ENCODE measurements around the gene TPM3. TPM values are rescaled to one million over a fixed set of nuclear protein-coding genes. Genes with fewer than 3 reads are reported as not detected.

TPM3 gene
- total and polyA plus RNA-seq, 2 donors (not counting 1 experiment from before 2014, with no cell fraction given): 186 to 300 TPM

GRCh38 chr1:154145986-154146385 lies 45.9 kb downstream of the TPM3 start:
- peak; percentile 60 for TF ChIP-seq CTCF (IDR thresholded peaks at IDR 0.05)
- TF ChIP-seq EZH2 (IDR thresholded peaks at IDR 0.05; ENCODE audit: borderline replicate concordance, insufficient read depth, low read depth, low read length, poor library complexity, severe bottlenecking): no peak
- Mint-ChIP-seq H3K4me1 (peaks cover 3% of the 10 kb centered on the region), H3K9me3 (ENCODE audit: insufficient read depth) (no peaks in the 10 kb centered on the region), H3K27ac (no peak overlapping the region), H3K4me3 (no peak overlapping the region), H3K27me3 (no peaks in the 10 kb centered on the region)
- Histone ChIP-seq H3K36me3 (replicated peaks in 1 of 2; ENCODE audit: control extremely low read depth in 1 of 2, control insufficient read depth in 1 of 2, extremely low read depth in 1 of 2, insufficient read depth in 2 of 2, low read length in 1 of 2) (no peaks in the 10 kb centered on the region), H3K4me1 (ENCODE audit: control insufficient read depth in 2 of 2, insufficient read depth in 2 of 2, low read length in 2 of 2) (no peaks in the 10 kb centered on the region), H3K27me3 (replicated peaks in 1 of 4; ENCODE audit: control extremely low read depth in 1 of 4, control insufficient read depth in 3 of 4, insufficient read depth in 4 of 4, low read length in 3 of 4) (no peaks in the 10 kb centered on the region), H3K9me3 (ENCODE audit: control extremely low read depth in 1 of 3, control insufficient read depth in 2 of 3, insufficient read depth in 1 of 3, low read length in 2 of 3) (no peaks in the 10 kb centered on the region), H3K4me2 (replicated peaks; ENCODE audit: low read depth, low read length, poor library complexity, severe bottlenecking) (no peak overlapping the region), H3K9ac (ENCODE audit: low read length) (no peak overlapping the region), H3K4me3 (ENCODE audit: control extremely low read depth in 1 of 5, extremely low read depth in 1 of 5, insufficient read depth in 1 of 5, low read depth in 2 of 5, low read length in 4 of 5) (no peak overlapping the region), H3K79me2 (ENCODE audit: control insufficient read depth, insufficient read depth, low read length) (no peaks in the 10 kb centered on the region), H3K27ac (ENCODE audit: low read length in 2 of 2) (no peak overlapping the region), H2AFZ (ENCODE audit: insufficient read depth, low read depth, low read length, poor library complexity, severe bottlenecking) (no peak overlapping the region), H4K20me1 (ENCODE audit: control insufficient read depth, insufficient read depth, low read length, poor library complexity, severe bottlenecking) (no peaks in the 10 kb centered on the region)
- intact Hi-C loops (cut with micrococcal nuclease): no loop called here
- ATAC-seq (ENCODE audit: low read depth) (no peak), DNase-seq (no peak)
- ChIA-PET CTCF (interaction anchor here (0.7 kb wide), 1 partner anchor 85 kb away, joined by 3 read pairs; no protein-coding TSS in a partner anchor), POLR2A (no interaction called here)
- WGBS (ENCODE audit: insufficient coverage): no CpG with 5 or more reads among the region's 2 CpGs

- Mint-ChIP-seq H3K4me3 (no peak overlapping the region), H3K4me1 (no peaks in the 10 kb centered on the region), H3K9me3 (ENCODE audit: insufficient read depth) (no peaks in the 10 kb centered on the region), H3K27ac (no peak overlapping the region), H3K27me3 (no peaks in the 10 kb centered on the region)
- H3K9me3 ChIP-seq (ENCODE audit: control extremely low read depth in 1 of 3, control insufficient read depth in 2 of 3, insufficient read depth in 1 of 3, low read length in 2 of 3): no peaks in the 10 kb centered on the region
- H3K9ac ChIP-seq (ENCODE audit: low read length): no peak overlapping the region
- no peaks in the 10 kb centered on the region for H4K20me1 ChIP-seq (ENCODE audit: control insufficient read depth, insufficient read depth, low read length, poor library complexity, severe bottlenecking)
- WGBS (ENCODE audit: insufficient coverage): 95% methylated on average over 6 of the region's 6 CpGs
- no peaks in the 10 kb centered on the region for H3K79me2 ChIP-seq (ENCODE audit: control insufficient read depth, insufficient read depth, low read length)
- TF ChIP-seq EZH2 (IDR thresholded peaks at IDR 0.05; ENCODE audit: borderline replicate concordance, insufficient read depth, low read depth, low read length, poor library complexity, severe bottlenecking) (no peak), CTCF (IDR thresholded peaks at IDR 0.05) (no peak)
- H3K4me3 ChIP-seq (ENCODE audit: control extremely low read depth in 1 of 5, extremely low read depth in 1 of 5, insufficient read depth in 1 of 5, low read depth in 2 of 5, low read length in 4 of 5): no peak overlapping the region
- no peak overlapping the region for H2AFZ ChIP-seq (ENCODE audit: insufficient read depth, low read depth, low read length, poor library complexity, severe bottlenecking)
- ChIA-PET CTCF (no interaction called here), POLR2A (no interaction called here)
- ATAC-seq (ENCODE audit: low read depth): no peak
- H3K4me2 ChIP-seq (replicated peaks; ENCODE audit: low read depth, low read length, poor library complexity, severe bottlenecking): no peak overlapping the region
- no peak overlapping the region for H3K27ac ChIP-seq (ENCODE audit: low read length in 2 of 2)
- H3K27me3 ChIP-seq (replicated peaks in 1 of 4; ENCODE audit: control extremely low read depth in 1 of 4, control insufficient read depth in 3 of 4, insufficient read depth in 4 of 4, low read length in 3 of 4): no peaks in the 10 kb centered on the region
- no peaks in the 10 kb centered on the region for H3K4me1 ChIP-seq (ENCODE audit: control insufficient read depth in 2 of 2, insufficient read depth in 2 of 2, low read length in 2 of 2)
- intact Hi-C loops (cut with micrococcal nuclease): no loop called here
- H3K36me3 ChIP-seq (replicated peaks in 1 of 2; ENCODE audit: control extremely low read depth in 1 of 2, control insufficient read depth in 1 of 2, extremely low read depth in 1 of 2, insufficient read depth in 2 of 2, low read length in 1 of 2): no peaks in the 10 kb centered on the region
- no peak for DNase-seq
Measured at GRCh38 chr1:154142358-154142757, 49.5 kb downstream of the TPM3 start.
